SHP77 treated with DMSO at 0.1 percent for 48 hours (cell line): ENCODE data around the gene HMGCL.
A peak's percentile ranks its signal among the peaks of the same experiment; 100 is the strongest.
"Not testable (repeated sequence)": the region's sequence is repeated elsewhere in the genome, so short reads cannot be mapped to it uniquely, and the experiment has no call there.

Source experiments
- DNase-seq: peaks from one replicate; lab custom pipeline; 2025; lab: John Stamatoyannopoulos, UW

Gene HMGCL

GRCh38 chr1:23826590-23826989 lies 1.4 kb upstream of the HMGCL start:
- not testable (repeated sequence) for DNase-seq

GRCh38 chr1:23825762-23826522 lies 713 bp upstream of the HMGCL start:
- no peak for DNase-seq

- no peak for DNase-seq
These were observed 536 bp downstream of the HMGCL start for GRCh38 chr1:23824711-23825075.

- DNase-seq = no peak
These were observed 1.5 kb downstream of the HMGCL start for GRCh38 chr1:23823767-23824166.

- no peak for DNase-seq
These were observed 7.6 kb downstream of the HMGCL start for GRCh38 chr1:23817633-23818032.

- no peak for DNase-seq
These were observed 8.3 kb downstream of the HMGCL start for GRCh38 chr1:23816906-23817305.

- DNase-seq = no peak
These were observed 8.9 kb downstream of the HMGCL start for GRCh38 chr1:23816361-23816760.

- DNase-seq = no peak
These were observed 11.2 kb downstream of the HMGCL start for GRCh38 chr1:23814016-23814415.

GRCh38 chr1:23810818-23811540 lies 14.2 kb downstream of the HMGCL start:
- no peak for DNase-seq

- DNase-seq = peak; percentile 72
These were observed 15.5 kb downstream of the HMGCL start for GRCh38 chr1:23809751-23810171.

GRCh38 chr1:23807453-23807852 lies 17.8 kb downstream of the HMGCL start:
- no peak for DNase-seq

GRCh38 chr1:23806280-23806679 lies 18.9 kb downstream of the HMGCL start:
- no peak for DNase-seq

- no peak for DNase-seq
These were observed 20.2 kb downstream of the HMGCL start for GRCh38 chr1:23805025-23805424.

- DNase-seq = no peak
These were observed 20.9 kb downstream of the HMGCL start for GRCh38 chr1:23804183-23804835.

GRCh38 chr1:23803674-23804073 lies 21.6 kb downstream of the HMGCL start:
- DNase-seq = no peak

GRCh38 chr1:23802809-23803342 lies 22.4 kb downstream of the HMGCL start:
- DNase-seq = not testable (repeated sequence)

- DNase-seq = no peak
These were observed 23.4 kb downstream of the HMGCL start for GRCh38 chr1:23801876-23802275.

GRCh38 chr1:23801338-23801748 lies 23.9 kb downstream of the HMGCL start:
- DNase-seq = no peak

GRCh38 chr1:23800400-23801337 lies 24.6 kb downstream of the HMGCL start, which contains the start of gene GALE:
Gene GALE (minus strand): TSS chr1:23800754. CDS start chr1:23799007, 1,747 bp downstream.
- DNase-seq = peak; percentile 72

GRCh38 chr1:23799570-23800399 lies 25.4 kb downstream of the HMGCL start:
- no peak for DNase-seq

GRCh38 chr1:23799255-23799569 lies 26.0 kb downstream of the HMGCL start:
- no peak for DNase-seq
